ENCODE measurements around the gene HNRNPC. TPM values are rescaled to one million over a fixed set of nuclear protein-coding genes. Genes with fewer than 3 reads are reported as not detected.

HNRNPC gene
- total RNA-seq, 2 experiments from 2014 or later, result 897 to 1,000 TPM

DNA sequence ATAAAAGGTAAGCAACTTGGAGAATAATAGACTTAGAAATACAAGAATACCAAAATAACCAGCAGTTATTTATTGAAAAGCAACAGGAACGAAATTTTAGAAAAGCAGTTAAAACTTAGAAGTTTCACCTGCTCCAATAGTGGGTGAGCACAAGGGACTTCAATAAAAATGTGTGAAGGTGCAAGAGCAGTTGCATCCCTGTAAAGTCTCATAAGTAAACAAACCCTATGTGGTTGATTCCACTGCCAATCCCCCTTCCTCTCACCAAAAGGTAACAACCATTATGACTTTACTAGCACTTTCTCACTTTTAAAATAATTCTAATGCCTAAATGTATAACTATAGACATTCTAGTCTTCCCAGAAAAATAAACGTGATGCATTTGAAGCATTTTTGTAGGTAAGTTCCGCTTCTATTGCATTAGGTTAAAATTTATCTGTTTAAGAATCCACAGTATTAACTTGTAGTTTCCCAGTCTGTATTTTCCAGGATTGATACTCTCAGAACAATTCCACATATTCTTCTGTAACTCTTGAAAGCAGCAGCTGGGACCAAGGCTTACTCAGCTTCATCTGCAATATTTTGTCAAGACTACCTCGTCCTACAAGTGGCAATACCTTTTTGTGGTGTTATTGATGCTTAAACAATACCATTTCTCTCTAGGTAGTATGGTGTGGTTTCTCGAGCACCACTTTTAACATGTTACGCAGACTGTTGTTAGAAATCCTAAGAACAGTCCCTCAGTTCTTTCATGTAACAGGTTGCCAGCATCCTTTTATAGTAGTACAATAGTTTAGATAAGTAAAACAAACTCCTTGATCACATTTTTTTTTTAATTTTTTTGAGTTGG lies 32.1 kb downstream of the HNRNPC start:
- Histone ChIP-seq H3K4me1 (ENCODE audit: insufficient read depth, low read length, poor library complexity, severe bottlenecking) (peaks cover 16% of the 10 kb centered on the region), H3K9me2 (ENCODE audit: insufficient read depth, low read length) (no peaks in the 10 kb centered on the region), H3K79me2 (ENCODE audit: insufficient read depth, low read depth, low read length) (peaks cover 100% of the 10 kb centered on the region), H3K9me3 (ENCODE audit: low read length) (no peaks in the 10 kb centered on the region), H3K27ac (ENCODE audit: low read depth, low read length, poor library complexity, severe bottlenecking) (no peak overlapping the region), H2AFZ (ENCODE audit: low read length) (no peak overlapping the region), H3K4me2 (ENCODE audit: low read length) (no peak overlapping the region), H4K20me1 (ENCODE audit: insufficient read depth, low read length) (peaks cover 95% of the 10 kb centered on the region), H3K4me3 (ENCODE audit: low read depth, low read length, poor library complexity, severe bottlenecking) (no peak overlapping the region), H3K36me3 (ENCODE audit: insufficient read depth, low read length) (peaks cover 100% of the 10 kb centered on the region)
- ChIA-PET POLR2A (interaction anchor here (0.7 kb wide), 1 partner anchor 1840 kb away, joined by 3 read pairs; no protein-coding TSS in a partner anchor), CTCF (ENCODE audit: unreplicated experiment) (no interaction called here)
- DNase-seq (ENCODE audit: low spot score), result no peak
- TF ChIP-seq EZH2phosphoT487 (IDR thresholded peaks at IDR 0.05; ENCODE audit: borderline replicate concordance, low read depth, low read length), result no peak
- TF ChIP-seq, protein P1, sequence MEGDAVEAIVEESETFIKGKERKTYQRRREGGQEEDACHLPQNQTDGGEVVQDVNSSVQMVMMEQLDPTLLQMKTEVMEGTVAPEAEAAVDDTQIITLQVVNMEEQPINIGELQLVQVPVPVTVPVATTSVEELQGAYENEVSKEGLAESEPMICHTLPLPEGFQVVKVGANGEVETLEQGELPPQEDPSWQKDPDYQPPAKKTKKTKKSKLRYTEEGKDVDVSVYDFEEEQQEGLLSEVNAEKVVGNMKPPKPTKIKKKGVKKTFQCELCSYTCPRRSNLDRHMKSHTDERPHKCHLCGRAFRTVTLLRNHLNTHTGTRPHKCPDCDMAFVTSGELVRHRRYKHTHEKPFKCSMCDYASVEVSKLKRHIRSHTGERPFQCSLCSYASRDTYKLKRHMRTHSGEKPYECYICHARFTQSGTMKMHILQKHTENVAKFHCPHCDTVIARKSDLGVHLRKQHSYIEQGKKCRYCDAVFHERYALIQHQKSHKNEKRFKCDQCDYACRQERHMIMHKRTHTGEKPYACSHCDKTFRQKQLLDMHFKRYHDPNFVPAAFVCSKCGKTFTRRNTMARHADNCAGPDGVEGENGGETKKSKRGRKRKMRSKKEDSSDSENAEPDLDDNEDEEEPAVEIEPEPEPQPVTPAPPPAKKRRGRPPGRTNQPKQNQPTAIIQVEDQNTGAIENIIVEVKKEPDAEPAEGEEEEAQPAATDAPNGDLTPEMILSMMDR (conservative IDR thresholded peaks at IDR 0.05; ENCODE audit: low read length), result no peak
- no TSS peak for BruUV-seq (replicated peaks)
- intact Hi-C loops (cut with micrococcal nuclease; ENCODE audit: unreplicated experiment), result no loop called here

DNA sequence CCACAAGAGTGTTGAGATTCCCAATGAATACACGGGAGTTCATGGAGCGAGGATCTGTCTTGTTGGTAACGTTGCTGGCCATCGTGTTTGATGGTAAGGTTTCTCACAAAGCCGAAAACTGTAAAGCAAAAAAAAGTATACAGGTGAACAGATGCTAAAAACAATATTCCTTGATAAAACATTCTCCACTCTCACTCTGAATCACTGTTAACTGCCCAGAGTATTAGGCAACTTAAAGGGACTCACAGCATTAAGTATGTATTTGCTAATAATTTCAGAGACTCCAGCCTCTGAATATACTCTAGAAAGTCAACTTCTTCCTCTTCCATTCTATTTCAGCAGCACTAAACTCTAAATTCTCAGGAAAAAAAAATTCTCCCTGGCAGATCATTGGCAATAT lies 35.1 kb downstream of the HNRNPC start:
- Histone ChIP-seq H2AFZ (ENCODE audit: low read length) (no peak overlapping the region), H3K4me1 (ENCODE audit: insufficient read depth, low read length, poor library complexity, severe bottlenecking) (peaks cover 6% of the 10 kb centered on the region), H3K79me2 (ENCODE audit: insufficient read depth, low read depth, low read length) (peaks cover 100% of the 10 kb centered on the region), H3K9me2 (ENCODE audit: insufficient read depth, low read length) (no peaks in the 10 kb centered on the region), H3K27ac (ENCODE audit: low read depth, low read length, poor library complexity, severe bottlenecking) (no peak overlapping the region), H3K9me3 (ENCODE audit: low read length) (no peaks in the 10 kb centered on the region), H3K4me3 (ENCODE audit: low read depth, low read length, poor library complexity, severe bottlenecking) (no peak overlapping the region), H3K36me3 (ENCODE audit: insufficient read depth, low read length) (peaks cover 100% of the 10 kb centered on the region), H3K4me2 (ENCODE audit: low read length) (no peak overlapping the region), H4K20me1 (ENCODE audit: insufficient read depth, low read length) (peaks cover 94% of the 10 kb centered on the region)
- TF ChIP-seq, protein P1 (conservative IDR thresholded peaks at IDR 0.05; ENCODE audit: low read length), result no peak
- no peak for TF ChIP-seq EZH2phosphoT487 (IDR thresholded peaks at IDR 0.05; ENCODE audit: borderline replicate concordance, low read depth, low read length)
- DNase-seq (ENCODE audit: low spot score), result no peak
- no TSS peak for BruUV-seq (replicated peaks)
- POLR2A ChIA-PET, result no interaction called here
- intact Hi-C loops (cut with micrococcal nuclease; ENCODE audit: unreplicated experiment), result no loop called here
- CTCF ChIA-PET (ENCODE audit: unreplicated experiment), result no interaction called here

DNA sequence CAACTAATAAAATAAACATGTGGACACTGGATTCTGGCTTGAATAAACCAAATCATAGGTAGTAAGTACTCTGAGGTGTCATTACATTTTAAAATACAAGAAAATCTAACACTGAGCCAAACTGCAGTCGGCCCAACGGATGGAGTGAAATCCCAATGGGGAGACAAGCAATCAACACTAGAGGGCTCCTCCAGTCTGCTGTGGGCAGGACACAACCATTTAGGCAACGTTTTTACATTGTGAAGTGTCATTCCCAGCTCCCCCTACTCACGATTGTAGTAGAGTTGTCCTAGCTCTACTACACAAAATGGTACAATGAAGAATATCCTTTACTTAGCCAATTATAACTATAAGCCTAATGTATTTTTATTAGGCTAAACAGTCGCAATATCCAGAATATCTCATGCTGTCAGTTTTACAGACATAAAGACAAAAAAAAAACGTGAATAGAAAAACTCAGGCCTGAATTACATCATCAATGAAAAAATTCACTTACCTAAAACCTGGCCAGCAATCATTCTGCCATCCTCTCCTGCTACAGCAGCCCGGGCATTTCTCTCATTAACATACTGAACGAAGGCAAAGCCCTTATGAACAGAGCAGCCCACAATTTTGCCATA lies 35.7 kb downstream of the HNRNPC start:
- POLR2A ChIA-PET, result no interaction called here
- no peak overlapping the region for H3K4me3 ChIP-seq (ENCODE audit: low read depth, low read length, poor library complexity, severe bottlenecking)
- intact Hi-C loops (cut with micrococcal nuclease; ENCODE audit: unreplicated experiment), result no loop called here
- no peaks in the 10 kb centered on the region for H3K9me3 ChIP-seq (ENCODE audit: low read length)
- DNase-seq (ENCODE audit: low spot score), result peak; percentile 16
- CTCF ChIA-PET (ENCODE audit: unreplicated experiment), result no interaction called here
- no peaks in the 10 kb centered on the region for H3K9me2 ChIP-seq (ENCODE audit: insufficient read depth, low read length)
- H4K20me1 ChIP-seq (ENCODE audit: insufficient read depth, low read length), result peaks cover 89% of the 10 kb centered on the region
- H3K36me3 ChIP-seq (ENCODE audit: insufficient read depth, low read length), result peaks cover 100% of the 10 kb centered on the region
- no peak overlapping the region for H3K27ac ChIP-seq (ENCODE audit: low read depth, low read length, poor library complexity, severe bottlenecking)
- no peak overlapping the region for H2AFZ ChIP-seq (ENCODE audit: low read length)
- H3K4me2 ChIP-seq (ENCODE audit: low read length), result no peak overlapping the region
- peaks cover 100% of the 10 kb centered on the region for H3K79me2 ChIP-seq (ENCODE audit: insufficient read depth, low read depth, low read length)
- TF ChIP-seq, protein P1 (conservative IDR thresholded peaks at IDR 0.05; ENCODE audit: low read length), result peak; percentile 63
- TF ChIP-seq EZH2phosphoT487 (IDR thresholded peaks at IDR 0.05; ENCODE audit: borderline replicate concordance, low read depth, low read length), result no peak
- peaks cover under 1% of the 10 kb centered on the region for H3K4me1 ChIP-seq (ENCODE audit: insufficient read depth, low read length, poor library complexity, severe bottlenecking)
- no TSS peak for BruUV-seq (replicated peaks)

Measured in OCI-LY7 (cell line).